Tongue (tissue), 1 donor: ENCODE data around the gene SAP30BP. TPM values are rescaled to one million over a fixed set of nuclear protein-coding genes. Genes with fewer than 3 reads are reported as not detected.

ENCODE experiments used
- total RNA-seq: library from RNA; depleted of rRNA; stranded (reverse); fragments of >200 nt; gene quantifications from one replicate; pipeline ENCODE4 v1.2.3, GENCODE V29; 2014

Gene SAP30BP
- total RNA-seq, 1 donor from 2014 or later: 57.0 TPM

Other genes with a start within 250 kb of the SAP30BP start
- gene TMEM94, start 210.7 kb upstream of the SAP30BP start, total RNA-seq: 72.3 TPM
- gene CASKIN2, start 151.8 kb upstream of the SAP30BP start, total RNA-seq: 22.4 TPM
- gene TSEN54, start 150.8 kb upstream of the SAP30BP start, total RNA-seq: 22.9 TPM
- 19.9 TPM for gene LLGL2, start 141.6 kb upstream of the SAP30BP start, total RNA-seq
- gene MYO15B, start 79.5 kb upstream of the SAP30BP start, total RNA-seq: 63.4 TPM
- gene SMIM5, start 33.9 kb upstream of the SAP30BP start, total RNA-seq: 5.9 TPM
- gene RECQL5, start 184 bp upstream of the SAP30BP start, total RNA-seq: 21.5 TPM
- 48.2 TPM for gene ITGB4, start 54.1 kb downstream of the SAP30BP start, total RNA-seq
- gene GALK1, start 97.9 kb downstream of the SAP30BP start, total RNA-seq: 17.6 TPM
- 16.9 TPM for gene UNK, start 117.5 kb downstream of the SAP30BP start, total RNA-seq
- 82.3 TPM for gene UNC13D, start 177.1 kb downstream of the SAP30BP start, total RNA-seq
- 22.9 TPM for gene WBP2, start 188.0 kb downstream of the SAP30BP start, total RNA-seq
- gene TRIM47, start 211.2 kb downstream of the SAP30BP start, total RNA-seq: 54.2 TPM
- gene TRIM65, start 229.6 kb downstream of the SAP30BP start, total RNA-seq: 25.8 TPM
- 62.1 TPM for gene MRPL38, start 237.5 kb downstream of the SAP30BP start, total RNA-seq